ENCODE measurements around the gene ST14. TPM values are rescaled to one million over a fixed set of nuclear protein-coding genes. Genes with fewer than 3 reads are reported as not detected.

ST14 gene
- 1.3 TPM for polyA plus RNA-seq (2013, experiment 1 of 4)
- polyA plus RNA-seq (2013, experiment 2 of 4), result 0.53 TPM
- 0.48 TPM for polyA plus RNA-seq (2013, experiment 3 of 4)
- 0.53 TPM for polyA plus RNA-seq (2013, experiment 4 of 4)

- no peaks in the 10 kb centered on the region for H3K4me1 ChIP-seq (ENCODE audit: control insufficient read depth, insufficient read depth, low read length)
- peaks cover 52% of the 10 kb centered on the region for H3K27me3 ChIP-seq (ENCODE audit: control insufficient read depth, insufficient read depth, low read length, poor library complexity, severe bottlenecking)
- WGBS, 2 experiments, result 4% methylated on average over 89 of the region's 89 CpGs
- H3K9me3 ChIP-seq (ENCODE audit: control insufficient read depth, low read length), result no peaks in the 10 kb centered on the region
- no peaks in the 10 kb centered on the region for H3K36me3 ChIP-seq (ENCODE audit: control insufficient read depth, insufficient read depth, low read length)
- peak within 1 kb of the TSS; percentile 24 for H3K4me3 ChIP-seq (ENCODE audit: insufficient read depth, low read depth, low read length)
- H3K27ac ChIP-seq (ENCODE audit: insufficient read depth, low read depth, low read length, poor library complexity, severe bottlenecking), result no peak within 1 kb of the TSS
These were observed at the start of gene ST14 for GRCh38 chr11:130159657-130160497. ST14 (plus strand) TSS chr11:130159782; CDS start chr11:130159980, 198 bp downstream.

DNA sequence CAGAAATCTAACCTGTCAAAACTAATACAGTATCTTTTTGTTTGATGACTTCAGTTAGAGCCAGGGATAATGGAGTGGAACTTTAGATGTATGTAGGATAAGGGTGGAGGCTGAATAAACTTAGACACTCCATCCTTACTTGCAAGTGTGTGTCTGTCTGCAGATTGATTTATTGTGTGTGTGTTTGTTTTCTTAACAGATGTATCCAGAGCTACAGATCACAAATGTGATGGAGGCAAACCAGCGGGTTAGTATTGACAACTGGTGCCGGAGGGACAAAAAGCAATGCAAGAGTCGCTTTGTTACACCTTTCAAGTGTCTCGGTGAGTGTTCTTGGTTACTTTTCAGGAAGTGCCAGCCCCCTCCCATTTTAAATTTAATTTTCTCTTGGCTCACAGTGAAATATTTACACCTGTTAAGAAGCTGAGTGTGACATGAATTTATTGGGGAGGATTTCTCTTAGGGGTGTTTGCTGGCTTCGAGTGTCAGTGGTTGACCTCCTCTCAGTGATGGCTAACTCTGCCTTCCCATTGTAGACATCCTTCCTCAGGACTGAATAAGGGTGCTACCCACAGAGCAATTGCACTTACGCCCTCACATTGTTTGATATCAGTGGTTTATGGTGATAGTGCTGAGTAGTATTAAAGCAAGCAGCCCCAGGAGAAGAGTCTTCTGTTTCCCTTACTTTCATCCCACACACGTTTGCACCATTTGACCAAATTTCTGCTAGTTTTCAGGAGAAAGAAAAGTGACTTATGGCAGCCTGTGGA, 49.1 kb upstream of the ST14 start:
- H3K36me3 ChIP-seq (ENCODE audit: control insufficient read depth, insufficient read depth, low read length), result peaks cover 15% of the 10 kb centered on the region

GRCh38 chr11:130112071-130112830, 47.3 kb upstream of the ST14 start:
- no peaks in the 10 kb centered on the region for H3K27me3 ChIP-seq (ENCODE audit: control insufficient read depth, insufficient read depth, low read length, poor library complexity, severe bottlenecking)
- H3K4me1 ChIP-seq (ENCODE audit: control insufficient read depth, insufficient read depth, low read length), result no peaks in the 10 kb centered on the region
- H3K36me3 ChIP-seq (ENCODE audit: control insufficient read depth, insufficient read depth, low read length), result peaks cover 15% of the 10 kb centered on the region
- no peak overlapping the region for H3K27ac ChIP-seq (ENCODE audit: insufficient read depth, low read depth, low read length, poor library complexity, severe bottlenecking)
- 94 to 95% methylated on average over 10 of the region's 10 CpGs for WGBS, 2 experiments
- H3K4me3 ChIP-seq (ENCODE audit: insufficient read depth, low read depth, low read length), result no peak overlapping the region
- no peaks in the 10 kb centered on the region for H3K9me3 ChIP-seq (ENCODE audit: control insufficient read depth, low read length)

More for the DNA sequence above, 49.1 kb upstream of the ST14 start:
- no peaks in the 10 kb centered on the region for H3K4me1 ChIP-seq (ENCODE audit: control insufficient read depth, insufficient read depth, low read length)
- H3K4me3 ChIP-seq (ENCODE audit: insufficient read depth, low read depth, low read length), result no peak overlapping the region
- H3K27ac ChIP-seq (ENCODE audit: insufficient read depth, low read depth, low read length, poor library complexity, severe bottlenecking), result no peak overlapping the region
- 96 to 99% methylated on average over 6 to 7 of the region's 7 CpGs for WGBS, 2 experiments
- H3K9me3 ChIP-seq (ENCODE audit: control insufficient read depth, low read length), result no peaks in the 10 kb centered on the region
- no peaks in the 10 kb centered on the region for H3K27me3 ChIP-seq (ENCODE audit: control insufficient read depth, insufficient read depth, low read length, poor library complexity, severe bottlenecking)

- H3K4me1 ChIP-seq (ENCODE audit: control insufficient read depth, insufficient read depth, low read length), result no peaks in the 10 kb centered on the region
- H3K9me3 ChIP-seq (ENCODE audit: control insufficient read depth, low read length), result no peaks in the 10 kb centered on the region
- 94 to 98% methylated on average over 5 of the region's 5 CpGs for WGBS, 2 experiments
- H3K27me3 ChIP-seq (ENCODE audit: control insufficient read depth, insufficient read depth, low read length, poor library complexity, severe bottlenecking), result no peaks in the 10 kb centered on the region
- H3K4me3 ChIP-seq (ENCODE audit: insufficient read depth, low read depth, low read length), result no peak overlapping the region
- no peak overlapping the region for H3K27ac ChIP-seq (ENCODE audit: insufficient read depth, low read depth, low read length, poor library complexity, severe bottlenecking)
- peaks cover 15% of the 10 kb centered on the region for H3K36me3 ChIP-seq (ENCODE audit: control insufficient read depth, insufficient read depth, low read length)
These were observed 45.3 kb upstream of the ST14 start for GRCh38 chr11:130114281-130114680.

DNA sequence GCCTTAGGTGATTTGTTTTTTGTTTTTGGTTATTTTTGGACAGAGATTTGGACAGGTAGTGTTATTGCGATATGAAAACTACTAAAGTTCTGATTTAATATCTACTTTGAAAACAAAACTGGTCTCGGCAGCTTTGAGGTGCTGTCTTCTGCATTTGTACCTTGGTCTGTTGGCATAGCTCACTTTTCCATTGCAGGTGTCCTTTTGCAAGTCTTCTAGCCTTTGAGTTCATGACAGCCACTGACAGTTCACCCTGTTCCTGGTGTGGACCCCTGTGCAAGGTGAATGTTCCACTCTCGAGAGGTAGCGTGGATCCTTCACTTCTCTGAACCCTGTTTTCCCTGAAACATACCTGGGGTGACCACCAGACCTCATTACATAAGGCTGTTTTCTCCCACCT, 44.9 kb upstream of the ST14 start:
- no peaks in the 10 kb centered on the region for H3K9me3 ChIP-seq (ENCODE audit: control insufficient read depth, low read length)
- 96% methylated on average over 4 of the region's 4 CpGs for WGBS, 2 experiments
- no peaks in the 10 kb centered on the region for H3K4me1 ChIP-seq (ENCODE audit: control insufficient read depth, insufficient read depth, low read length)
- no peaks in the 10 kb centered on the region for H3K27me3 ChIP-seq (ENCODE audit: control insufficient read depth, insufficient read depth, low read length, poor library complexity, severe bottlenecking)
- no peak overlapping the region for H3K4me3 ChIP-seq (ENCODE audit: insufficient read depth, low read depth, low read length)
- H3K36me3 ChIP-seq (ENCODE audit: control insufficient read depth, insufficient read depth, low read length), result peaks cover 15% of the 10 kb centered on the region
- no peak overlapping the region for H3K27ac ChIP-seq (ENCODE audit: insufficient read depth, low read depth, low read length, poor library complexity, severe bottlenecking)

DNA sequence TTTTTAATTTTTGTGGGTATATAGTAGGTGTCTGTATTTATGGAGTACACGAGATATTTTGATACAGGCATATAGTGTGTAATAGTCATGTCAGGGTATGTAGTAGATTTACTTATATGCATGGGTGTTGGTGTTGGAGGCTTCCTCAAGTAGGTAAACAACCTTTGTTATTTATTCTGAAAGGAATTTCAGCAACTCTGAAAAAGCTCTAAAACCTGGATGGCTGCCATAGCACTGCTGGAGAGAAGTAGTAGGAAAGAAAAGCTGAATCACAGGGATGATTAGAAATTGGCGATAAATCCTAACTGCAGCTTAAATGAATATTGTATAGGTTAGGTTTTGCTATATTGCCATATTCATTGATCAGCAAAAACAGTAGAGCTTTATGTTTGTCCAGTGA, 44.4 kb upstream of the ST14 start:
- no peak overlapping the region for H3K4me3 ChIP-seq (ENCODE audit: insufficient read depth, low read depth, low read length)
- H3K4me1 ChIP-seq (ENCODE audit: control insufficient read depth, insufficient read depth, low read length), result no peaks in the 10 kb centered on the region
- no peaks in the 10 kb centered on the region for H3K27me3 ChIP-seq (ENCODE audit: control insufficient read depth, insufficient read depth, low read length, poor library complexity, severe bottlenecking)
- 94 to 100% methylated on average over 2 of the region's 2 CpGs for WGBS, 2 experiments
- H3K27ac ChIP-seq (ENCODE audit: insufficient read depth, low read depth, low read length, poor library complexity, severe bottlenecking), result no peak overlapping the region
- H3K9me3 ChIP-seq (ENCODE audit: control insufficient read depth, low read length), result no peaks in the 10 kb centered on the region
- peaks cover 15% of the 10 kb centered on the region for H3K36me3 ChIP-seq (ENCODE audit: control insufficient read depth, insufficient read depth, low read length)

- 92 to 100% methylated on average over 1 of the region's 2 CpGs for WGBS, 2 experiments
- peaks cover 20% of the 10 kb centered on the region for H3K36me3 ChIP-seq (ENCODE audit: control insufficient read depth, insufficient read depth, low read length)
- no peak overlapping the region for H3K27ac ChIP-seq (ENCODE audit: insufficient read depth, low read depth, low read length, poor library complexity, severe bottlenecking)
- H3K9me3 ChIP-seq (ENCODE audit: control insufficient read depth, low read length), result no peaks in the 10 kb centered on the region
- H3K4me1 ChIP-seq (ENCODE audit: control insufficient read depth, insufficient read depth, low read length), result no peaks in the 10 kb centered on the region
- H3K27me3 ChIP-seq (ENCODE audit: control insufficient read depth, insufficient read depth, low read length, poor library complexity, severe bottlenecking), result no peaks in the 10 kb centered on the region
- no peak overlapping the region for H3K4me3 ChIP-seq (ENCODE audit: insufficient read depth, low read depth, low read length)
These were observed 41.4 kb upstream of the ST14 start for GRCh38 chr11:130118165-130118564.

DNA sequence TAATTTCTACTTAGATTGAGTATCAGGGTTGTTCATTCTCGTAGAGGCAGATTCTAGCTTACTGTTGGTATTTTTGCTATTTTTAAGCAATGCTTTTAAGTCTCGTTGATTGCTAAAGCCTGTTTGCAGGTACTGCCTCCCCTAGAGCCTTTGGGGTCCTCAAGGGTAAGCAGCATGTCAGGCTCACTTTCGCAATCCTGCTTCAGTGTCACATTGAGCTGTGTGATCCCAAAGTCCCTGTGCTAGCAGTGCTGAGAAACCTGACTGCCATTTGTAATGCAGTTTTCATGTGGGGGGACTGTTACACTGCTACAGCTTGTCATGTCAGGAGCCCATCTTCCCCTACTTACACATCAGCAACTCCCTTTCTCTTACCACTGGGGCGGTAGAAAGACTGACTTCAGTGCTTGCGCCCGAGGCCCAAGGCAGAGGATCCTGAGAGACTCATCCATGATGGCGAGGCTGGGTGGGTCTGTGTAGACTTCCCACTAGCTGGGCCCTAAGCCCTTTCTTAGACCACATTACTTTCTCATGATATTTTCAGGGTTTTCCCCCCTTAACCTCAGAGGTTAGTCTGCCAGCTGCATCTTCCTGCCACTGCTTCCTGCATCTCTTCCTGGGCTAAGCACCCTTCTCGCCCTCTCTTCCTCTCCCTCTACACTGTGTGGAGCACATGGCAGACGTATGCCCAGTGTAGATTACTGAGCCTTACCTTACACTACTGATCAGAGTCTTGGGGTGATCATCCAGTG, 40.8 kb upstream of the ST14 start:
- Histone ChIP-seq H3K27ac (ENCODE audit: insufficient read depth, low read depth, low read length, poor library complexity, severe bottlenecking) (no peak overlapping the region), H3K27me3 (ENCODE audit: control insufficient read depth, insufficient read depth, low read length, poor library complexity, severe bottlenecking) (no peaks in the 10 kb centered on the region)
- WGBS, 2 experiments, result 96% methylated on average over 9 of the region's 9 CpGs

DNA sequence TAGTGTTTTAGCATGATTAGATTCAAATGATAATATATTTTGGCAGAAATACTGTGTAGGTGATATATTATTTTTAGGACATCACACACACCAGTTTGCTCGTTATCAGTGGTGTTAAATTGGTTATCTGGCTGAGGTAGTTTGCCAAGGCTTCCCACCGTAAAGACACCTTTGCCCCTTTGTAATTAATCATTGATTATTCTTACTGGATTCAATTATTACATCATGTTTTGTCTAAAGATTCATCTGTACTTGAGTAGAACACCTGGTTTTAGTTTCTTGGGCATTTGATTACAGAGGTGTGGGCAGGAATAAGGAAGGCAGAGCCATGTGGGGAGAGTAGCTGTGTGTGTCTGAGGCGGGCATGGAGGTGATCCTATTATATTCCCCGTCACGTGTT, 39.5 kb upstream of the ST14 start:
- H3K9me3 ChIP-seq (ENCODE audit: control insufficient read depth, low read length), result no peaks in the 10 kb centered on the region
- H3K4me3 ChIP-seq (ENCODE audit: insufficient read depth, low read depth, low read length), result no peak overlapping the region
- peaks cover 21% of the 10 kb centered on the region for H3K36me3 ChIP-seq (ENCODE audit: control insufficient read depth, insufficient read depth, low read length)
- 92 to 96% methylated on average over 4 to 5 of the region's 5 CpGs for WGBS, 2 experiments
- no peaks in the 10 kb centered on the region for H3K27me3 ChIP-seq (ENCODE audit: control insufficient read depth, insufficient read depth, low read length, poor library complexity, severe bottlenecking)
- H3K4me1 ChIP-seq (ENCODE audit: control insufficient read depth, insufficient read depth, low read length), result no peaks in the 10 kb centered on the region
- no peak overlapping the region for H3K27ac ChIP-seq (ENCODE audit: insufficient read depth, low read depth, low read length, poor library complexity, severe bottlenecking)

More for the DNA sequence above, 40.8 kb upstream of the ST14 start:
- Histone ChIP-seq H3K4me3 (ENCODE audit: insufficient read depth, low read depth, low read length) (no peak overlapping the region), H3K4me1 (ENCODE audit: control insufficient read depth, insufficient read depth, low read length) (no peaks in the 10 kb centered on the region), H3K9me3 (ENCODE audit: control insufficient read depth, low read length) (no peaks in the 10 kb centered on the region), H3K36me3 (ENCODE audit: control insufficient read depth, insufficient read depth, low read length) (peaks cover 27% of the 10 kb centered on the region)

Measured in ectodermal cell (in vitro differentiated cells).